Central memory CD8-positive, alpha-beta T cell (primary cell): ENCODE data around the gene PKD1.

Experiments
- ATAC-seq: fragments of 150-1000 bp; cut with Tn5 transposase; replicated peaks from 2 replicates; pipeline ENCODE4 v1.10.0; 2022; ENCODE audit warnings: mild to moderate bottlenecking, moderate FRiP score, moderate number of reproducible peaks; ENCODE audit not compliant: poor library complexity, severe bottlenecking; ENCODE audit errors: extremely low read depth
- DNase-seq, 2 donors: peaks; one replicate each; pipeline ENCODE4 v3.0.0; 2021; ENCODE audit warnings: low spot score in 2 of 2
- H3K27ac Mint-ChIP-seq: one replicate; pipeline ENCODE4 v1.8.0; 2022; ENCODE audit warnings: low read depth, mild to moderate bottlenecking, moderate library complexity, mixed read lengths
- H3K27me3 Mint-ChIP-seq: one replicate; pipeline ENCODE4 v1.8.0; 2022; ENCODE audit warnings: mixed read lengths
- H3K36me3 Mint-ChIP-seq: one replicate; pipeline ENCODE4 v1.8.0; 2022; ENCODE audit warnings: mild to moderate bottlenecking, moderate library complexity, mixed read lengths; ENCODE audit not compliant: insufficient read depth
- H3K4me1 Mint-ChIP-seq: one replicate; pipeline ENCODE4 v1.8.0; 2022; ENCODE audit warnings: mixed read lengths
- H3K4me3 Mint-ChIP-seq: one replicate; pipeline ENCODE4 v1.8.0; 2022; ENCODE audit warnings: mild to moderate bottlenecking, moderate library complexity, mixed read lengths
- H3K9me3 Mint-ChIP-seq: one replicate; pipeline ENCODE4 v1.8.0; 2022; ENCODE audit warnings: mixed read lengths

The PKD1 gene

DNA sequence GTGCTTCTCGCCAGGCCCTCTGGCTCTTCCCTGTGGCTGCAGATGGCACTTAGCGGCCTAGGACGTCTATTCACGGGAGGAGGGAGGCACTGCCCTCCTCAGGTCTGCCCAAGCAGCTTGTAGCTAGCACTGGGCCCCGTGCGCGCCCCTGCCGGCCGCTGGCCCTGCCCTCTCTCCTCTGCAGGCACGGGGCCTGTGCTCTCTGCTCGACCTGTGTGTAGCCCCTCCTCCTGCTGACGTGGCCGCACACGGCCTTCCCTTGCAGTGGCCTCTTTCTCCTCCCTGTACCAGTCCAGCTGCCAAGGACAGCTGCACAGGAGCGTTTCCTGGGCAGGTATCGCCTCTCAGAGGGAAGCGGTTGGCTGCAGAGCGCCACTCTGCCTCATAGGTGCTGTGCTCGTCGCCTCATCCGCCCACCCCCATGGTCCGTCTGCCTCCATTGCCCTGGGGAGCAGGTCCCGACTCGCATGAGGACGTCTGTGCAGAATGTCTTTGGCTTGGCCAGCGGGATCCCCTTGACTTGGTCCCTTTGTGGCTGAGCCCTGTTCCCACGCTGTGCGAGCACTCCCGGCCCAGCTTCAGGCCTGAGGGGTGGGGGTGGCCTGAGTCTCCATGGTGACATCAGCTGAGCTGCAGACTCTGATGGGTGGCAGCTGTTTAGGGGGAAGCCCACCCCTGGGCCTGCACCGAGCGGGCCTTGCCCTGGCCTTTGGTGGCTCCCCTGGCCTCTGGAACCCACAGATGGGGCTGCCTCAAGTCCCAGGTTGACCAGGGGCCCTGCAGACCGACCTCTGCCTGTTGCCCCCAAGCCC is 53.3 kb downstream of the PKD1 start:
- DNase-seq (no peak), ATAC-seq (no peak)
- H3K9me3 Mint-ChIP-seq = no peaks in the 10 kb centered on the region
- H3K4me1 Mint-ChIP-seq = peaks cover 4% of the 10 kb centered on the region
- peaks cover 11% of the 10 kb centered on the region for H3K36me3 Mint-ChIP-seq
- H3K27me3 Mint-ChIP-seq = no peaks in the 10 kb centered on the region
- no peak overlapping the region for H3K4me3 Mint-ChIP-seq
- H3K27ac Mint-ChIP-seq = peak overlapping the region; percentile 61

DNA sequence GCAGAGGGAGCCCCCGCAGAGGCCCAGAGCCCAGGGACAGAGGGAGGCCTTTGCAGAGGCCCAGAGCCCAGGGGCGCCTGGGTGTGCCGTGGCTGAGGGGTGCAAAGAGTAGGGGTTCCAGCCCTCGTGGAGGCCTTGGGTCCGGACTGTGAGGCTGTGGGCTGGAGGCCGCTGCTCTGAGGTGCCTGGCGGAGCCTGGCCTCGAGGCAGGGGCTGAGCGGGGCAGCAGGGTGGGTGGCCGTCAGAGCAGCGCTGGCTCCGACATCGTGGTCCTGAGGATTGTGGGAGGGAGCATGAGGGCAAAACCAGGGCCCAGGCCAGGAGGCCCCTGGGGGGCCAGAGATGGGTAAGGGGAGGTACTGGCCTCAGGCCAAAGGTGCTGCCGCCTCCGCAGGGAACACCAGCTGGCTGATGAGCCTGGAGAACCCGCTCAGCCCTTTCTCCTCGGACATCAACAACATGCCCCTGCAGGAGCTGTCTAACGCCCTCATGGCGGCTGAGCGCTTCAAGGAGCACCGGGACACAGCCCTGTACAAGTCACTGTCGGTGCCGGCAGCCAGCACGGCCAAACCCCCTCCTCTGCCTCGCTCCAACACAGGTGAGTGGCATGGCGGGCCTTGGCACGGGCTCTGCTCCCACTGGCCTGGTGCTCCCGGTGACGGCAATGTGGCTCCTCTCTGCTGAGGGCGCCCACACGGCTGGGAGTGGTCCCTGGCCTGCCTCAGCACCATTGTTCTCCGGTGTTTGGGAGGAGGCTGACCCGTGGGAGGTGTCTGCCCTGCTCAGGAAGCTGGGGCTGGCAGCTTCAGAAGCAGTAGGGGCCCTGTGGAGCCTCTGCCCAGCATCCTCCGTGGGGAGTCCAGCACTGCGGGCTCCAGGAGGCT is 54.3 kb downstream of the PKD1 start:
- Mint-ChIP-seq H3K27ac (no peak overlapping the region), H3K27me3 (no peaks in the 10 kb centered on the region), H3K9me3 (no peaks in the 10 kb centered on the region), H3K36me3 (peaks cover 11% of the 10 kb centered on the region), H3K4me1 (peaks cover 4% of the 10 kb centered on the region), H3K4me3 (no peak overlapping the region)
- DNase-seq = no peak
- ATAC-seq = no peak

DNA sequence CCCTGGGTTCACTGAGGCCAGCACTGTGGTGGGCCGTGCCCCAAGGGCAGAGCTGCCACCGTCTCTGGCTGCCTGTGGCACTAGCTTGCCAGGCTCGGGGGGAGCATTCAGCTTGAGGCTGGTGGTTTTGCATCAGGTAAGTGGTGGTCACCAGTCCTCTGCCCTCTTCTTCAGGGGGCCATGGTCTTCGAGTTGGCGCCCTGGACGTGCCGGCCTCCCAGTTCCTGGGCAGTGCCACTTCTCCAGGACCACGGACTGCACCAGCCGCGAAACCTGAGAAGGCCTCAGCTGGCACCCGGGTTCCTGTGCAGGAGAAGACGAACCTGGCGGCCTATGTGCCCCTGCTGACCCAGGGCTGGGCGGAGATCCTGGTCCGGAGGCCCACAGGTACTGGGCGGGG is 55.7 kb downstream of the PKD1 start:
- Mint-ChIP-seq H3K36me3 (peaks cover 12% of the 10 kb centered on the region), H3K9me3 (no peaks in the 10 kb centered on the region), H3K27me3 (no peaks in the 10 kb centered on the region), H3K4me1 (peaks cover 4% of the 10 kb centered on the region), H3K4me3 (no peak overlapping the region), H3K27ac (no peak overlapping the region)
- DNase-seq (no peak), ATAC-seq (no peak)

DNA sequence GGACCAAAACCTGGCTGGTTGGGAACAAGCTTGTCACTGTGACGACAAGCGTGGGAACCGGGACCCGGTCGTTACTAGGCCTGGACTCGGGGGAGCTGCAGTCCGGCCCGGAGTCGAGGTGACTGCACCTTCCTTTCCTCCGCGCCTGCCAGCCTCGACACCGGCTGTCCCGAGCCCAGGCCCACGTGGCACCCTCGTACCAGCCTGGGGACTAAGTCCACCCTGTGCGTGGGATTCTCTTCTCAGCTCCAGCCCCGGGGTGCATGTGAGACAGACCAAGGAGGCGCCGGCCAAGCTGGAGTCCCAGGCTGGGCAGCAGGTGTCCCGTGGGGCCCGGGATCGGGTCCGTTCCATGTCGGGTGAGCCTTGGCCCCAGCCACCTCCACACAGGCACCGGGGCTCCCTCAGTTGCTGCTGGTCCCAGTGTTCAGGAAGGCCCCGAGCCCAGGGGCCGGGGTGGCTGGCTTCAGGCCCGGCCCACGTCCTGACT is 56.3 kb downstream of the PKD1 start:
- H3K27ac Mint-ChIP-seq = no peak overlapping the region
- ATAC-seq (no peak), DNase-seq (no peak)
- H3K4me3 Mint-ChIP-seq = no peak overlapping the region
- peaks cover 9% of the 10 kb centered on the region for H3K4me1 Mint-ChIP-seq
- no peaks in the 10 kb centered on the region for H3K9me3 Mint-ChIP-seq
- H3K36me3 Mint-ChIP-seq = peaks cover 16% of the 10 kb centered on the region
- H3K27me3 Mint-ChIP-seq = no peaks in the 10 kb centered on the region

DNA sequence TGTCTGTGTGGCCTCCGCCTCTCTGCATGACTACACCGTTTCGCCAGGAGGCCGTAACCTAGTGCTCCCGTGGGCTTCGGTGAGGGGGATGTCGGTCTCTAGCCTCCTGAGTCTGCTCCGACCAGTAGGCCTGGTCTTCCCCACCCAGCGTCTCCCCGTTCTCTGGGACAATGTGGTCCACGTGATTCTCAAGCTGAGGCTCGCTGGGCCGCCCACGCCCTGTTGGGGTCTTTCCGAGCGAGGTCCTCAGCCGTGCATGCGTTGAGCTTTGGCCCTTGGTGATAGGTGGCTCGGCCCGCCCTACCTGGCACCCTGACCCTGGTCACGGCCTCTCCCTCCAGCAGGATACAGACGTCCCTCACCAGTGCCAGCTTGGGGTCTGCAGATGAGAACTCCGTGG is 57.0 kb downstream of the PKD1 start:
- Mint-ChIP-seq H3K4me1 (peaks cover 9% of the 10 kb centered on the region), H3K4me3 (no peak overlapping the region), H3K36me3 (peaks cover 13% of the 10 kb centered on the region), H3K27me3 (no peaks in the 10 kb centered on the region), H3K27ac (no peak overlapping the region), H3K9me3 (no peaks in the 10 kb centered on the region)
- no peak for ATAC-seq
- DNase-seq = no peak

DNA sequence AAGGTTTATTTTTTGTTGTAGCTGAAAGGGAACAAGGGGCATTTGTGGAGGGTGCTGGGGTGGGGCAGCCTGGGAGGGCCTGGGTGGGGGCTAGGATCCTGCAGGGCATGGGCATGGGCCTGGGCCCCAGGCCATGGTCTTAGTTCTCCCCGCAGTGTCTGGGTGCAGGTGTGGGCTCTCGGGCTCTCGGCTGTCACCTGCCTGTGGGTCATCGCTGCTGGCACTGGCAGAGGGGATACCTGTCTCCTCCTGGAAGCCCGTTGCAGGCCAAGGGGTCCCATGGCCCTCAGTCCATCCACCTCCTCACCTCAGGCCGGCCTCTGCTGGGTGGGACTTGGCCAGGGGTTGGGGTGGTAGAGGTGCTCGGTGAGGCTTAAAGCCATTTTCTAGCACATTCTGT is 57.6 kb downstream of the PKD1 start:
- Mint-ChIP-seq H3K4me3 (no peak overlapping the region), H3K36me3 (peaks cover 13% of the 10 kb centered on the region), H3K27ac (no peak overlapping the region), H3K27me3 (no peaks in the 10 kb centered on the region), H3K4me1 (peaks cover 9% of the 10 kb centered on the region), H3K9me3 (no peaks in the 10 kb centered on the region)
- DNase-seq (no peak), ATAC-seq (no peak)

DNA sequence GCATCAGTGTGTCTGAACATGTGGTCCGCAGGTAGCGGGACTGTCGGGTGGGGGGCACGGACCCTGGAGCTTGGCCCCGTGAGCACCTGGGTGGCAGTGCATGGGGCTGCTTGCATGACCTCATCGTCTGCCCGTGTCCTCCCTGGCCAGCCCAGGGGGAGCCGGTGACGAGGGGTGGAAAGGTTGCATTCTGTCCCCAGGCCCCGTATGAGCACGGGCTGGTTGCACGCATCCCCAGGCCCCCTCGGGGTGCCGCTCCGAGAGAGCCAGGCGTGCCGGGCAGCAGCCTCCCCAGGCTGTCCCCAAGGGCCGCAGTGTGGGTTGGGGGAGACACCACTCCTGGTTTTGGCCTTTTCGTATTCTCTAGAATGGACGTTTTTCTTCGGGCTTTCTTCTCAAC is 58.0 kb downstream of the PKD1 start:
- no peaks in the 10 kb centered on the region for H3K27me3 Mint-ChIP-seq
- no peak overlapping the region for H3K27ac Mint-ChIP-seq
- H3K4me1 Mint-ChIP-seq = peaks cover 9% of the 10 kb centered on the region
- ATAC-seq (no peak), DNase-seq (no peak)
- H3K4me3 Mint-ChIP-seq = no peak overlapping the region
- H3K36me3 Mint-ChIP-seq = peaks cover 12% of the 10 kb centered on the region
- H3K9me3 Mint-ChIP-seq = no peaks in the 10 kb centered on the region

DNA sequence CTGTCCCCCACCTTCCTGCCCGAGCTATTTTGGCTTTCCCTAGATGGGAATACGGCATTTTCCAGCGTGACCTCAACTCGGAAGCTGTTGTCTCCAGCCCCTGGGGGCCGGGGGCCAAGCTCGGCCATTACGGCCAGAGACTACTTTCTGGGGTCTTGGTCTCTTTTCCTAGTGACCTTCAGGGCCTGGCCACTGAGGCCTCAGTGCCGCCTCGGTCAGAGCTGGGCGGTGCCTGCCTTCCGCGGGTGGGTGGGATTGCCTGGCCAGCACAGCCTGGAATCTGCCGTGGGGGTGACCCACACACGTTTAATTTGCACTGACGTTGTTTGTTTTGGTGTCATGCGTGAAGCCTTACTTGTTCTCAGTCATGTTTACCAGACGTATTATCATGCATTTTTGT is 58.7 kb downstream of the PKD1 start:
- peaks cover 5% of the 10 kb centered on the region for H3K4me1 Mint-ChIP-seq

DNA sequence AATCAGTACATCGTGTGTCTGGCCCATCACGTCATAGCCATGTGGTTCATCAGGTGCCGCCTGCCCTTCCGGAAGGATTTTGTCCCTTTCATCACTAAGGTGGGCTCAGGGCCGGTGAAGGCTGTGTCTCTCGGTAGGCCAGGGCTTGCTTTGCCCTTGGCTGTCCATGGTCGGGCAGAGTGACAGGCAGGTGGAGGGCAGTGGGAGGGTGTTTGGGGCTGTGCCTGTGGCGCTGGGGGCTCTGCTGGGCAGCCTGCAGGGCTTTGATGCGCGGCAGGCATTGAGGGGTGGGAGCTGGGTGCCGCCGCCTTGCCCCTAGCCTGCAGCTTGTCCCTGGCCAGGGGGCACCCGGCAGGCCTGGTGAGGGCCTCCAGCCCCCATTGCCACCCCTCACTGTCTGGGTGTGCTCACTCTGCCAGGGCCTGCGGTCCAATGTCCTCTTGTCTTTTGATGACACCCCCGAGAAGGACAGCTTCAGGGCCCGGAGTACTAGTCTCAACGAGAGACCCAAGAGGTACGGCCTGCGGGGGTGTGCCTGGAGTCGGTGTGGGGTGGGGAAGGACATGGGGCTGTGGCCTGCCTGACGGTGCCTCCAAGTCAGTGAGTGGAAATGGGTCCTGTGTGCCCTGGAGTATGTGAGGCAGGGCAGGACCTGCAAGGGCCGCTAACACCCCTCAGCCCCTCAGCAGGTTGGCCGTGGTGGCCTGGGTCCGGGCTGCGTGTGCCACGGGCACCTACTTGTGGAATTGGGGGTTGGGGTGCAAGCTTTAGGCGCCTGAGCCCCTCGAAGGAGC is 59.4 kb downstream of the PKD1 start:
- H3K4me1 Mint-ChIP-seq = peaks cover 5% of the 10 kb centered on the region
- DNase-seq (no peak), ATAC-seq (no peak)
- H3K9me3 Mint-ChIP-seq = no peaks in the 10 kb centered on the region
- no peaks in the 10 kb centered on the region for H3K27me3 Mint-ChIP-seq
- no peak overlapping the region for H3K4me3 Mint-ChIP-seq
- H3K27ac Mint-ChIP-seq = no peak overlapping the region
- peaks cover 9% of the 10 kb centered on the region for H3K36me3 Mint-ChIP-seq

More for the DNA sequence above, 58.7 kb downstream of the PKD1 start:
- no peak overlapping the region for H3K27ac Mint-ChIP-seq
- H3K4me3 Mint-ChIP-seq = no peak overlapping the region
- no peaks in the 10 kb centered on the region for H3K27me3 Mint-ChIP-seq
- DNase-seq (no peak), ATAC-seq (no peak)
- H3K36me3 Mint-ChIP-seq = peaks cover 12% of the 10 kb centered on the region
- no peaks in the 10 kb centered on the region for H3K9me3 Mint-ChIP-seq

DNA sequence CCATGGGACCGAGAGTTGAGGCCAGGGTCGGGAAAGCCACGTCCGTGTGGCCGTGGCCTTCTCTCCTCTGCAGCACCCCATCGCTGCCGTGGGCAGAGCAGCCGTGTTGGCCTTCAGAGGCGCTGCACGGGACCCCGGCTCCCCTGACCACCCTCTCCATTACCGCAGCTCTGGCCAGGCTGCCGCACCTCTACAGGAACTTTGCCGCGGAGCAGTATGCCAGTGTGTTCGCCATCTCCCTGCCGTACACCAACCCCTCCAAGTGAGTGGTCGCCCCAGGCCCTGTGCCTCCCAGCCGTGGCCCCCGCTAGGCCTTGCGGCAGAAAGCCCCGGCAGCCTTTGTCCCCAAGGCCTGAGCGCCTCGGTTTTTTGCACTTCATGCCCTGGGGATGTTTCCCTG is 60.1 kb downstream of the PKD1 start:
- ATAC-seq = no peak
- no peak for DNase-seq
- no peaks in the 10 kb centered on the region for H3K9me3 Mint-ChIP-seq
- no peak overlapping the region for H3K4me3 Mint-ChIP-seq
- H3K36me3 Mint-ChIP-seq = peaks cover 8% of the 10 kb centered on the region
- peaks cover 5% of the 10 kb centered on the region for H3K4me1 Mint-ChIP-seq
- no peaks in the 10 kb centered on the region for H3K27me3 Mint-ChIP-seq
- no peak overlapping the region for H3K27ac Mint-ChIP-seq

DNA sequence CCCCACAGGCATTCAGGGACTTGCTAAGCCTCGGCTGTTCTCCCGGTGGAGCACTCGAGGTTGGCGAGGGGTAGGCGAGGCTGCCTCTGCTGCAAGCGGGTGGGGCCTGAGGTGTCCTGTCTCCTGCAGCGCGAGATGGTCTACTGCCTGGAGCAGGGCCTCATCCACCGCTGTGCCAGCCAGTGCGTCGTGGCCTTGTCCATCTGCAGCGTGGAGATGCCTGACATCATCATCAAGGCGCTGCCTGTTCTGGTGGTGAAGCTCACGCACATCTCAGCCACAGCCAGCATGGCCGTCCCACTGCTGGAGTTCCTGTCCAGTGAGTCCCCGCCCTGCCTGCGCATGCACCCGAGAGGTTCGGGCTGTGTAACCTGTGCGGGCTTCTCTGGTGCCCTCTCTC is 61.6 kb downstream of the PKD1 start:
- Mint-ChIP-seq H3K36me3 (peaks cover 5% of the 10 kb centered on the region), H3K27me3 (no peaks in the 10 kb centered on the region), H3K27ac (no peak overlapping the region), H3K4me1 (peaks cover 5% of the 10 kb centered on the region), H3K9me3 (no peaks in the 10 kb centered on the region), H3K4me3 (no peak overlapping the region)
- ATAC-seq = no peak
- DNase-seq = no peak

DNA sequence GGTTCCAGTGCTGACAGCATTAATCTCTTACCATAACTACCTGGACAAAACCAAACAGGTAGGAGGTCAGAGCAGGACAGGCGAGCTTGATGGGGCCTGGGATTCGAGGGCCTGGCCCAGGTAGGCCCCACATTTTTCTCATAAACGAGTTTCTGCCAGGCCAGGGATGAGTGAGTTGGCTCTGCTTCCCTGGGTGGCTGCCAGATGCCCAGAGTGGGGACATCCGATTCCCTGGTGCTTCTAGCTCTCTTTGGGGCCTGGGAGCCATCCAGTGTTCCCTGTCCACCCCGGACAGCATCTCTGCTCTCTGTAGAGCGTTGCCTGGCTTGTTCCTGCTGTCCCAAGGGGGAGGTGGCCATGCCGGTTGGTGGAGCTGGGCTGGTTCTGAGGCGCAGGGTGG is 62.8 kb downstream of the PKD1 start:
- H3K4me1 Mint-ChIP-seq = peaks cover 5% of the 10 kb centered on the region
- H3K9me3 Mint-ChIP-seq = no peaks in the 10 kb centered on the region
- no peak for ATAC-seq
- H3K27ac Mint-ChIP-seq = no peak overlapping the region
- no peaks in the 10 kb centered on the region for H3K27me3 Mint-ChIP-seq
- peaks cover 5% of the 10 kb centered on the region for H3K36me3 Mint-ChIP-seq
- H3K4me3 Mint-ChIP-seq = no peak overlapping the region
- no peak for DNase-seq
